HG02870 (cell line): ENCODE data around the gene CCL26.
"Not testable (repeated sequence)": the region's sequence is repeated elsewhere in the genome, so short reads cannot be mapped to it uniquely, and the experiment has no call there.

ENCODE experiments used
- ATAC-seq: cut with Tn5 transposase; IDR thresholded peaks from one replicate; pipeline ENCODE4 v1.9.1; 2021; ENCODE audit warnings: mild to moderate bottlenecking, moderate library complexity; ENCODE audit not compliant: unreplicated experiment

The CCL26 gene

GRCh38 chr7:75793676-75794075 is 21.7 kb upstream of the CCL26 start:
- no peak for ATAC-seq

- ATAC-seq = not testable (repeated sequence)
These were observed 20.6 kb upstream of the CCL26 start for GRCh38 chr7:75792567-75792966.

GRCh38 chr7:75789361-75789924 is 17.4 kb upstream of the CCL26 start:
- ATAC-seq = no peak

GRCh38 chr7:75788154-75788847 is 16.3 kb upstream of the CCL26 start:
- ATAC-seq = not testable (repeated sequence)

GRCh38 chr7:75783058-75783457 is 11.0 kb upstream of the CCL26 start:
- not testable (repeated sequence) for ATAC-seq

GRCh38 chr7:75780647-75781273 is 8.7 kb upstream of the CCL26 start:
- ATAC-seq = not testable (repeated sequence)

- not testable (repeated sequence) for ATAC-seq
These were observed 7.5 kb upstream of the CCL26 start for GRCh38 chr7:75779516-75779915.

- ATAC-seq = not testable (repeated sequence)
These were observed 7.0 kb upstream of the CCL26 start for GRCh38 chr7:75779035-75779434.

GRCh38 chr7:75776295-75776971 is 4.4 kb upstream of the CCL26 start:
- ATAC-seq = no peak

- ATAC-seq = not testable (repeated sequence)
These were observed 1.9 kb upstream of the CCL26 start for GRCh38 chr7:75773958-75774357.

GRCh38 chr7:75771224-75771623 is 787 bp downstream of the CCL26 start:
- no peak for ATAC-seq

- peak; percentile 47 for ATAC-seq
These were observed 9.6 kb downstream of the CCL26 start for GRCh38 chr7:75762350-75762917.

GRCh38 chr7:75761801-75762200 is 10.2 kb downstream of the CCL26 start:
- not testable (repeated sequence) for ATAC-seq

GRCh38 chr7:75758491-75758890 is 13.5 kb downstream of the CCL26 start:
- ATAC-seq = no peak

GRCh38 chr7:75757860-75758259 is 14.2 kb downstream of the CCL26 start:
- no peak for ATAC-seq

GRCh38 chr7:75756991-75757676 is 14.9 kb downstream of the CCL26 start:
- no peak for ATAC-seq

GRCh38 chr7:75756206-75756990 is 15.6 kb downstream of the CCL26 start:
- ATAC-seq = no peak

- ATAC-seq = no peak
These were observed 28.6 kb downstream of the CCL26 start for GRCh38 chr7:75743455-75743859.

- no peak for ATAC-seq
These were observed 31.0 kb downstream of the CCL26 start for GRCh38 chr7:75740846-75741497.
